A549 treated with AZD9567 at 1 μM for 4 hours (cell line): Measurements from ENCODE around the gene SNCB. TPM values are rescaled to one million over a fixed set of nuclear protein-coding genes. Genes with fewer than 3 reads are reported as not detected.

Source experiments
- total RNA-seq: library from RNA; stranded (reverse); fragments of 200-300 nt; extraction: Qiagen RNA extraction; gene quantifications from 5 replicates; pipeline ENCODE4 v1.2.3, GENCODE V29; 2022; ENCODE audit not compliant: insufficient read depth

The SNCB gene
- total RNA-seq: 0.63 to 1.1 TPM (median 1.1 TPM) in 4 of 5 replicates, not detected in the other

GRCh38 chr5:176629853-176630680, at the start of gene SNCB, which contains the start of gene EIF4E1B:
Gene SNCB (minus strand): TSS chr5:176630534. CDS start chr5:176629654, 880 bp downstream.
Gene EIF4E1B (plus strand): TSS chr5:176630675. CDS start chr5:176642788, 12,113 bp downstream.

GRCh38 chr5:176647030-176647842, 16.9 kb upstream of the SNCB start, which contains the start of gene TSPAN17:
Gene TSPAN17 (plus strand): TSS chr5:176647484. CDS start chr5:176647616, 132 bp downstream.

GRCh38 chr5:176609724-176610434, 20.5 kb downstream of the SNCB start, which contains the start of gene GPRIN1:
Gene GPRIN1 (minus strand): TSS chr5:176610156. CDS start chr5:176599834, 10,322 bp downstream.

Other genes with a start within 250 kb of the SNCB start
- 95.4 to 136 TPM (median 124 TPM) in 5 replicates for gene NOP16, start 241.9 kb downstream of the SNCB start, total RNA-seq
- gene HIGD2A, start 241.8 kb downstream of the SNCB start, total RNA-seq: 218 to 264 TPM (median 257 TPM) in 5 replicates
- gene CLTB, start 214.0 kb downstream of the SNCB start, total RNA-seq: 58.1 to 133 TPM (median 126 TPM) in 5 replicates
- 44.6 to 51.6 TPM (median 46.6 TPM) in 5 replicates for gene FAF2, start 182.1 kb downstream of the SNCB start, total RNA-seq
- 22.2 to 35.8 TPM (median 31.3 TPM) in 5 replicates for gene RNF44, start 93.1 kb downstream of the SNCB start, total RNA-seq
- 0.05 to 0.13 TPM (median 0.08 TPM) in 4 of 5 replicates, not detected in the other for gene CDHR2, start 81.2 kb downstream of the SNCB start, total RNA-seq
- gene GPRIN1, start 20.4 kb downstream of the SNCB start, total RNA-seq: 8.5 to 11.1 TPM (median 10.4 TPM) in 5 replicates
- gene EIF4E1B, start 141 bp upstream of the SNCB start, total RNA-seq: not detected in 5 replicates
- 44.0 to 65.1 TPM (median 62.1 TPM) in 5 replicates for gene TSPAN17, start 16.9 kb upstream of the SNCB start, total RNA-seq
- gene UNC5A, start 180.0 kb upstream of the SNCB start, total RNA-seq: 0.26 to 0.46 TPM (median 0.43 TPM) in 4 of 5 replicates, not detected in the other